ENCODE results near the gene NAV2.

Gene NAV2

GRCh38 chr11:20161230-20161918, 448.7 kb downstream of the NAV2 start:
- DNase-seq (ENCODE audit: low read depth) = no peak

DNA sequence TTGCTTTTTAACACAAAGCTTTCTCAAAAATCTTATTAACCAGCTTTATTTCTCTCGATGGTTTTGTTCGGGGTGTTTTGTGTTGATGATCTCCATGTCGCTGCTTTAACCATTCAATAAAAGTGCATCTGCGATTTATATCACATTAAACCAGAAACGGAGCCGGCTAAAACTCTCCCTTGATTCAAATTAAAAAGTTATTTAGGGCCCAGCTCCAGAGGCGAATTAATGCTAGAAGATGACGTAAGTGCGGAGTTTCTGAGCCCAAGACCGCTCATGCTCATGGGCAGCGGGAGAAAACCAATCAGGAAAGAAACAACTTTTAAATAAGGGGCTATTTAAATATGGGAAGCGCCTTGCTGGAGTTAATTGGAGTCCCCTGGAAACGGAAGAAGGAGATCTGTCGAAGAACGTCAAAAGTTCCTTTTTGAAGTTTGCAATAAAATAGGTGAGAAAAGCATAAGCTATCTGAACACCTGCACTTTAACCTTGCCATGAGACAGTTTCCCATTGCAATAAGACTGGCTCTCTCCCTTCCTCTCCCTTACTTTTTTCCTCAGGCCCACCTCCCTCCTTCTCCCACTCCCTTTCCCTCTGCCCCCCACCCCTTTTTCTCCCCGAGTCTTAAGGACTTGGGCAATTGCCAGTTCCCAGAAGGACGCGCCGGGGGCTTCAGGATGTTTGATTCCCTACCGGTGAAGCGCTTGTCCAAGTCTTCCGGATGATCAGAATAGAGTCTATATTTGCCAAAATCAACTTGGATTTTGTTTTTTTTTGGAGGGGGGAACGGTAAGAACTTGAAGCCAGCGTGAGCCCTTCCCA, 449.5 kb downstream of the NAV2 start:
- no peak for DNase-seq (ENCODE audit: low read depth)

GRCh38 chr11:20162824-20163782, 450.5 kb downstream of the NAV2 start:
- DNase-seq (ENCODE audit: low read depth) = no peak

GRCh38 chr11:20163783-20164481, 451.3 kb downstream of the NAV2 start:
- no peak for DNase-seq (ENCODE audit: low read depth)
